HL-60 (cell line): Measurements from ENCODE around the gene SFRP4.

Source experiments
- DNase-seq, 2 experiments: peaks; one replicate each; pipeline ENCODE4 v3.0.0-alpha.2; 2010 to 2020; ENCODE audit warnings: low read depth in 1 of 2, low spot score in 1 of 2
- H3K27ac ChIP-seq: fragments of 250-450 bp; sonication (Bioruptor Pico); replicated peaks from 2 replicates; pipeline ENCODE4 v1.5.1; 2020; ENCODE audit warnings: mild to moderate bottlenecking, moderate library complexity
- H3K27me3 ChIP-seq: fragments of 250-450 bp; sonication (Bioruptor Pico); 2 replicates; pipeline ENCODE4 v1.5.1; 2021; ENCODE audit warnings: mild to moderate bottlenecking, moderate library complexity; ENCODE audit not compliant: insufficient read depth, poor library complexity, severe bottlenecking
- H3K4me3 ChIP-seq: replicated peaks from 2 replicates; pipeline ENCODE4 v1.5.1; 2011; ENCODE audit warnings: mild to moderate bottlenecking, control low read depth, low read length; ENCODE audit not compliant: insufficient read depth
- GABPA ChIP-seq: IDR thresholded peaks from 2 replicates; pipeline ENCODE4 v1.6.1; 2012; ENCODE audit warnings: low read depth
- POLR2AphosphoS5 ChIP-seq: IDR thresholded peaks from 2 replicates; pipeline ENCODE4 v1.6.1; 2012; ENCODE audit warnings: low read depth
- REST ChIP-seq: IDR thresholded peaks from 2 replicates; pipeline ENCODE4 v1.6.1; 2012; ENCODE audit warnings: low read depth; ENCODE audit not compliant: insufficient replicate concordance
- SPI1 ChIP-seq: IDR thresholded peaks from 2 replicates; pipeline ENCODE4 v1.6.1; 2012; ENCODE audit warnings: low read depth, mild to moderate bottlenecking, borderline replicate concordance
- TF ChIP-seq, protein P1 (sequence below): IDR thresholded peaks from one replicate; pipeline ENCODE4 v1.5.1; 2011; ENCODE audit warnings: low read length, control low read depth, inconsistent platforms; ENCODE audit not compliant: insufficient read depth

The SFRP4 gene

DNA sequence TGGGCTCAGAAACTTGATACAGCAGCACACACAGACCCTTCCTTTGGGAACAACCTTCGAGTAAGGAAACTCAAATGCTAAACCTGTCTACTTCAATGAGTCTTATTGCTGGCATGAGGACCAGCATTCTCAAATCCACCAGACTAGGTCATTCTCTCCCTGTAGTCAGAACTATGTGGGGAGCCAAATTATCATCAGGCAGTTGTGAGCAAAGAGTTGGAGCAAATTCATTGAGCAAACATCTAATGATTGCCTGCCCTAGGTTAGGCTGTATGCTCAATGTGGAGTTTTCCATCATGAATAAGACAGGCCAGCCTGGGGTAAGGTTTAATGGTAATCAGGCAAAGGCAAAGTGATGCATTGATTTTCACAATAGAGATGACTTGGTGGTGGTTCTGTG lies 7.4 kb upstream of the SFRP4 start:
- DNase-seq = no peak

GRCh38 chr7:37921876-37922275 lies 5.3 kb upstream of the SFRP4 start:
- TF ChIP-seq REST (no peak), SPI1 (no peak), GABPA (no peak), POLR2AphosphoS5 (no peak)
- TF ChIP-seq, protein P1, sequence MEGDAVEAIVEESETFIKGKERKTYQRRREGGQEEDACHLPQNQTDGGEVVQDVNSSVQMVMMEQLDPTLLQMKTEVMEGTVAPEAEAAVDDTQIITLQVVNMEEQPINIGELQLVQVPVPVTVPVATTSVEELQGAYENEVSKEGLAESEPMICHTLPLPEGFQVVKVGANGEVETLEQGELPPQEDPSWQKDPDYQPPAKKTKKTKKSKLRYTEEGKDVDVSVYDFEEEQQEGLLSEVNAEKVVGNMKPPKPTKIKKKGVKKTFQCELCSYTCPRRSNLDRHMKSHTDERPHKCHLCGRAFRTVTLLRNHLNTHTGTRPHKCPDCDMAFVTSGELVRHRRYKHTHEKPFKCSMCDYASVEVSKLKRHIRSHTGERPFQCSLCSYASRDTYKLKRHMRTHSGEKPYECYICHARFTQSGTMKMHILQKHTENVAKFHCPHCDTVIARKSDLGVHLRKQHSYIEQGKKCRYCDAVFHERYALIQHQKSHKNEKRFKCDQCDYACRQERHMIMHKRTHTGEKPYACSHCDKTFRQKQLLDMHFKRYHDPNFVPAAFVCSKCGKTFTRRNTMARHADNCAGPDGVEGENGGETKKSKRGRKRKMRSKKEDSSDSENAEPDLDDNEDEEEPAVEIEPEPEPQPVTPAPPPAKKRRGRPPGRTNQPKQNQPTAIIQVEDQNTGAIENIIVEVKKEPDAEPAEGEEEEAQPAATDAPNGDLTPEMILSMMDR = no peak
- H3K27me3 ChIP-seq = no peaks in the 10 kb centered on the region
- DNase-seq = no peak
- H3K4me3 ChIP-seq = no peak overlapping the region
- H3K27ac ChIP-seq = no peak overlapping the region

More for the DNA sequence above, 7.4 kb upstream of the SFRP4 start:
- Histone ChIP-seq H3K27ac (no peak overlapping the region), H3K4me3 (no peak overlapping the region), H3K27me3 (no peaks in the 10 kb centered on the region)
- TF ChIP-seq GABPA (no peak), POLR2AphosphoS5 (no peak), SPI1 (no peak), REST (no peak)
- TF ChIP-seq, protein P1 = no peak

GRCh38 chr7:37920849-37921805 lies 4.5 kb upstream of the SFRP4 start:
- peak in 1 of 2 experiments; percentile 45 for DNase-seq
- peak overlapping the region; percentile 66 for H3K4me3 ChIP-seq
- no peak for TF ChIP-seq SPI1
- no peak for TF ChIP-seq REST
- TF ChIP-seq POLR2AphosphoS5 = no peak
- TF ChIP-seq, protein P1 = no peak
- no peak for TF ChIP-seq GABPA
- peak overlapping the region; percentile 76 for H3K27ac ChIP-seq
- no peaks in the 10 kb centered on the region for H3K27me3 ChIP-seq
